Progenitor cell of endocrine pancreas (in vitro differentiated cells): ENCODE results near the gene FAM200A. TPM values are rescaled to one million over a fixed set of nuclear protein-coding genes. Genes with fewer than 3 reads are reported as not detected.
"Not testable (repeated sequence)": the region's sequence is repeated elsewhere in the genome, so short reads cannot be mapped to it uniquely, and the experiment has no call there.

Experiments used
- DNase-seq: peaks from one replicate; pipeline ENCODE4 v3.0.0; 2021; ENCODE audit warnings: low spot score; ENCODE audit not compliant: unreplicated experiment
- H3K27ac Mint-ChIP-seq: 2 replicates; pipeline ENCODE4 v1.8.0; 2021; ENCODE audit warnings: mild to moderate bottlenecking, moderate library complexity, mixed read lengths
- H3K27me3 Mint-ChIP-seq: 2 replicates; pipeline ENCODE4 v1.8.0; 2021; ENCODE audit warnings: mixed read lengths
- H3K36me3 Mint-ChIP-seq: 2 replicates; pipeline ENCODE4 v1.8.0; 2022; ENCODE audit warnings: mixed read lengths; ENCODE audit not compliant: insufficient read depth
- H3K4me1 Mint-ChIP-seq: 2 replicates; pipeline ENCODE4 v1.8.0; 2021; ENCODE audit warnings: low read depth, mixed read lengths
- H3K4me3 Mint-ChIP-seq: 2 replicates; pipeline ENCODE4 v1.8.0; 2021; ENCODE audit warnings: low read depth, mild to moderate bottlenecking, moderate library complexity, mixed read lengths
- H3K9me3 Mint-ChIP-seq: 2 replicates; pipeline ENCODE4 v1.8.0; 2021; ENCODE audit warnings: low read depth, mixed read lengths
- CTCF ChIP-seq: fragments of 200-600 bp; sonication (generic); IDR thresholded peaks from one replicate; pipeline ENCODE4 v1.5.0; 2021; ENCODE audit warnings: antibody characterized with exemption, mild to moderate bottlenecking; ENCODE audit not compliant: unreplicated experiment
- total RNA-seq: library from RNA; stranded (reverse); gene quantifications from 2 replicates; pipeline ENCODE4 v1.2.1, GENCODE V29; 2021

The FAM200A gene
- total RNA-seq, 1 donor from 2014 or later: 12.5 TPM

- no peak overlapping the region for H3K27ac Mint-ChIP-seq
- H3K36me3 Mint-ChIP-seq: peaks cover 29% of the 10 kb centered on the region
- H3K4me3 Mint-ChIP-seq: no peak overlapping the region
- TF ChIP-seq CTCF: no peak
- no peaks in the 10 kb centered on the region for H3K4me1 Mint-ChIP-seq
- no peaks in the 10 kb centered on the region for H3K27me3 Mint-ChIP-seq
- DNase-seq: no peak
- peaks cover 8% of the 10 kb centered on the region for H3K9me3 Mint-ChIP-seq
Measured at GRCh38 chr7:99521399-99521798, 30.5 kb downstream of the FAM200A start.

- H3K4me3 Mint-ChIP-seq: no peak overlapping the region
- H3K9me3 Mint-ChIP-seq: no peaks in the 10 kb centered on the region
- H3K4me1 Mint-ChIP-seq: no peaks in the 10 kb centered on the region
- H3K27me3 Mint-ChIP-seq: no peaks in the 10 kb centered on the region
- no peak for DNase-seq
- no peak for TF ChIP-seq CTCF
- peaks cover 16% of the 10 kb centered on the region for H3K36me3 Mint-ChIP-seq
- H3K27ac Mint-ChIP-seq: no peak overlapping the region
Measured at GRCh38 chr7:99514050-99514449, 37.9 kb downstream of the FAM200A start.

GRCh38 chr7:99505324-99505662 lies 46.6 kb downstream of the FAM200A start:
- no peaks in the 10 kb centered on the region for H3K27me3 Mint-ChIP-seq
- peak overlapping the region; percentile 99 for H3K4me3 Mint-ChIP-seq
- H3K4me1 Mint-ChIP-seq: peaks cover 16% of the 10 kb centered on the region
- no peaks in the 10 kb centered on the region for H3K9me3 Mint-ChIP-seq
- H3K27ac Mint-ChIP-seq: peak overlapping the region; percentile 97
- no peak for TF ChIP-seq CTCF
- peaks cover 1% of the 10 kb centered on the region for H3K36me3 Mint-ChIP-seq
- DNase-seq: no peak

GRCh38 chr7:99504603-99505323 lies 47.2 kb downstream of the FAM200A start, which contains the start of gene ZKSCAN5:
Gene ZKSCAN5 (plus strand): TSS chr7:99504662. CDS start chr7:99506045, 1,383 bp downstream.
- Mint-ChIP-seq H3K27me3 (no peaks in the 10 kb centered on the region), H3K4me1 (peaks cover 18% of the 10 kb centered on the region), H3K4me3 (peak within 1 kb of the TSS; percentile 99), H3K27ac (peak within 1 kb of the TSS; percentile 97), H3K36me3 (peaks cover 1% of the 10 kb centered on the region), H3K9me3 (no peaks in the 10 kb centered on the region)
- peak; percentile 94 for DNase-seq
- no peak for TF ChIP-seq CTCF

- H3K27ac Mint-ChIP-seq: peak overlapping the region; percentile 97
- H3K27me3 Mint-ChIP-seq: no peaks in the 10 kb centered on the region
- peaks cover 20% of the 10 kb centered on the region for H3K4me1 Mint-ChIP-seq
- peaks cover 1% of the 10 kb centered on the region for H3K36me3 Mint-ChIP-seq
- no peak for TF ChIP-seq CTCF
- peak; percentile 98 for DNase-seq
- H3K9me3 Mint-ChIP-seq: no peaks in the 10 kb centered on the region
- H3K4me3 Mint-ChIP-seq: peak overlapping the region; percentile 99
Measured at GRCh38 chr7:99504281-99504602, 47.7 kb downstream of the FAM200A start.

GRCh38 chr7:99501236-99501635 lies 50.7 kb downstream of the FAM200A start:
- peaks cover 28% of the 10 kb centered on the region for H3K4me1 Mint-ChIP-seq
- H3K27ac Mint-ChIP-seq, DNase-seq, H3K27me3 Mint-ChIP-seq, H3K9me3 Mint-ChIP-seq: not testable (repeated sequence)
- peak overlapping the region; percentile 92 for H3K4me3 Mint-ChIP-seq
- H3K36me3 Mint-ChIP-seq: peaks cover 11% of the 10 kb centered on the region
